HepG2 (cell line): ENCODE results near the gene BAG5. TPM values are rescaled to one million over a fixed set of nuclear protein-coding genes. Genes with fewer than 3 reads are reported as not detected.

Experiments
- AHDC1 ChIP-seq: sonication (generic); formaldehyde crosslinking; IDR thresholded peaks from 2 replicates; pipeline ENCODE4 v1.5.1; 2020; ENCODE audit warnings: mild to moderate bottlenecking, missing genetic modification reagents, borderline replicate concordance
- CENPX ChIP-seq: sonication (generic); formaldehyde crosslinking; IDR thresholded peaks from 2 replicates; pipeline ENCODE4 v1.9.0; 2021; ENCODE audit warnings: mild to moderate bottlenecking, missing genetic modification reagents, moderate library complexity
- CREM ChIP-seq, 2 experiments: sonication (generic) in 1 of 2; formaldehyde crosslinking in 1 of 2; IDR thresholded peaks; 2 replicates each; pipeline versions ENCODE4 v1.4.0 to v1.6.1; 2016 to 2020; ENCODE audit warnings: antibody characterized with exemption in 1 of 2, mild to moderate bottlenecking in 1 of 2, missing genetic modification reagents in 1 of 2
- FUBP1 ChIP-seq: sonication (generic); formaldehyde crosslinking; IDR thresholded peaks from 2 replicates; pipeline ENCODE4 v1.5.1; 2020; ENCODE audit warnings: missing genetic modification reagents, mild to moderate bottlenecking, borderline replicate concordance
- GMEB1 ChIP-seq: sonication (generic); formaldehyde crosslinking; IDR thresholded peaks from 2 replicates; pipeline ENCODE4 v1.5.1; 2020; ENCODE audit warnings: missing genetic modification reagents, mild to moderate bottlenecking, borderline replicate concordance
- JUNB ChIP-seq: sonication (generic); formaldehyde crosslinking; IDR thresholded peaks from 2 replicates; pipeline ENCODE4 v1.8.0; 2022; ENCODE audit warnings: missing genetic modification reagents, mild to moderate bottlenecking, borderline replicate concordance
- PAWR ChIP-seq: sonication (generic); formaldehyde crosslinking; IDR thresholded peaks from 2 replicates; pipeline ENCODE4 v1.4.0; 2020; ENCODE audit warnings: missing genetic modification reagents, mild to moderate bottlenecking, borderline replicate concordance
- RBAK ChIP-seq: sonication (generic); formaldehyde crosslinking; IDR thresholded peaks from 2 replicates; pipeline ENCODE4 v1.5.1; 2020; ENCODE audit warnings: mild to moderate bottlenecking, missing genetic modification reagents
- REPIN1 ChIP-seq: sonication (generic); formaldehyde crosslinking; IDR thresholded peaks from 2 replicates; pipeline ENCODE4 v1.8.0; 2022; ENCODE audit warnings: missing genetic modification reagents, low read depth, mild to moderate bottlenecking, borderline replicate concordance
- TBX2 ChIP-seq: sonication (generic); formaldehyde crosslinking; IDR thresholded peaks from 2 replicates; pipeline ENCODE4 v1.5.0; 2020; ENCODE audit warnings: missing genetic modification reagents, mild to moderate bottlenecking, borderline replicate concordance
- ZBTB7B ChIP-seq: sonication (generic); formaldehyde crosslinking; IDR thresholded peaks from 2 replicates; pipeline ENCODE4 v1.4.0; 2020; ENCODE audit warnings: missing genetic modification reagents
- ZFP1 ChIP-seq: IDR thresholded peaks from 2 replicates; pipeline ENCODE4 v1.6.1; 2016
- ZNF136 ChIP-seq: sonication (generic); formaldehyde crosslinking; IDR thresholded peaks from 2 replicates; pipeline ENCODE4 v1.8.1; 2022; ENCODE audit warnings: low read depth, mild to moderate bottlenecking, moderate library complexity, missing genetic modification reagents
- ZNF354B ChIP-seq: sonication (generic); formaldehyde crosslinking; IDR thresholded peaks from 2 replicates; pipeline ENCODE4 v1.8.0; 2022; ENCODE audit warnings: mild to moderate bottlenecking, missing genetic modification reagents
- ZNF432 ChIP-seq: sonication (generic); formaldehyde crosslinking; IDR thresholded peaks from 2 replicates; pipeline ENCODE4 v1.5.0; 2020; ENCODE audit warnings: missing genetic modification reagents, mild to moderate bottlenecking, borderline replicate concordance
- ZNF484 ChIP-seq: sonication (generic); formaldehyde crosslinking; IDR thresholded peaks from 2 replicates; pipeline ENCODE4 v1.5.1; 2020; ENCODE audit warnings: mild to moderate bottlenecking, low read depth, missing genetic modification reagents, borderline replicate concordance
- ZNF776 ChIP-seq: sonication (generic); formaldehyde crosslinking; IDR thresholded peaks from 2 replicates; pipeline ENCODE4 v1.4.0; 2020; ENCODE audit warnings: mild to moderate bottlenecking, missing genetic modification reagents
- polyA plus RNA-seq, 8 experiments: library from polyadenylated mRNA; depleted of rRNA in 3 of 8; stranded (reverse) in 7 of 8; unstranded in 1 of 8; fragments of >200 nt; fragmentation: Illumina TruSeq in 4 of 8; extraction: Trizol in 4 of 8; gene quantifications; 2 replicates each; pipeline versions ENCODE4 v1.2.1 to v1.2.3, GENCODE V29; 2011 to 2016; ENCODE audit warnings: low read depth in 4 of 8, missing spikeins in 1 of 8, mixed read lengths in 1 of 8; ENCODE audit not compliant: insufficient read depth in 1 of 8
- total RNA-seq, 5 experiments: library from RNA; depleted of rRNA; stranded (reverse); fragments of >200 nt; fragmentation: Illumina TruSeq; extraction: Trizol; gene quantifications; 2 replicates each; pipeline ENCODE4 v1.2.3, GENCODE V29; 2016; ENCODE audit warnings: low read depth in 1 of 5
- TF ChIP-seq, protein P1 (sequence below): sonication (generic); formaldehyde crosslinking; IDR thresholded peaks from 2 replicates; pipeline ENCODE4 v1.5.1; 2020; ENCODE audit warnings: missing genetic modification reagents, mild to moderate bottlenecking, borderline replicate concordance

Gene BAG5
- total and polyA plus RNA-seq, 2 of the 13 experiments (the other 11 are each of a cell fraction or from before 2014, with no cell fraction given): 3.5 to 21.0 TPM

GRCh38 chr14:103562429-103563225 is at the start of gene BAG5, which contains the start of gene COA8 (continued):
- TF ChIP-seq ZBTB7B (CRISPR knock-in tag) (peak; percentile 98), FUBP1 (CRISPR knock-in tag) (no peak), RBAK (CRISPR knock-in tag) (no peak), ZNF432 (CRISPR knock-in tag) (no peak), REPIN1 (peak; percentile 51; the same call in 1 of the 2 replicates), CENPX (CRISPR knock-in tag) (no peak), GMEB1 (CRISPR knock-in tag) (peak; percentile 82), ZNF484 (CRISPR knock-in tag) (no peak), ZNF354B (CRISPR knock-in tag) (no peak), ZFP1 (CRISPR knock-in tag) (no peak), AHDC1 (CRISPR knock-in tag) (no peak), PAWR (no peak), TBX2 (CRISPR knock-in tag) (peak; percentile 42; the same call in 1 of the 2 replicates), CREM (IDR thresholded peaks at IDR 0.05) (no peak), CREM (CRISPR knock-in tag; IDR thresholded peaks at IDR 0.05) (no peak), ZNF136 (no peak), ZNF776 (CRISPR knock-in tag) (no peak; the same call in 1 of the 2 replicates), JUNB (CRISPR knock-in tag) (no peak)
- TF ChIP-seq, protein P1, sequence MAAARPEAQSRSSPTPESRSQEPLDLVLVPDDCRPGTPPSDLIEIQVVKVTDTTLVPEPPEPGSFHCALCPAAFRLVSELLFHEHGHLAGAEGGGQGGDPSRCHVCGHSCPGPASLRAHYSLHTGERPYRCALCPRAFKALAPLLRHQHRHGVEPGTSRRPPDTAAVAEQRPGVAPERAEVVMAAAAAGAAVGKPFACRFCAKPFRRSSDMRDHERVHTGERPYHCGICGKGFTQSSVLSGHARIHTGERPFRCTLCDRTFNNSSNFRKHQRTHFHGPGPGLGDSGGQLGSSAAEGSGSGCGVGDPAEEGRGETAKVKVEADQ: peak; percentile 69; the same call in 1 of the 2 replicates
